ENCODE measurements around the gene NUDT3.
"Not testable (repeated sequence)": the region's sequence is repeated elsewhere in the genome, so short reads cannot be mapped to it uniquely, and the experiment has no call there.

GRCh38 chr6:34363681-34364075, 28.8 kb downstream of the NUDT3 start:
- TF ChIP-seq CTCF (conservative IDR thresholded peaks at IDR 0.05); ZFX (IDR thresholded peaks at IDR 0.05): not testable (repeated sequence)
